GM18508 (cell line): ENCODE results near the gene SEPTIN2.
"Not testable (repeated sequence)": the region's sequence is repeated elsewhere in the genome, so short reads cannot be mapped to it uniquely, and the experiment has no call there.

Source experiments
- ATAC-seq: cut with Tn5 transposase; IDR thresholded peaks from one replicate; pipeline ENCODE4 v1.9.1; 2021; ENCODE audit warnings: moderate number of reproducible peaks; ENCODE audit not compliant: insufficient read depth, unreplicated experiment

SEPTIN2 gene

DNA sequence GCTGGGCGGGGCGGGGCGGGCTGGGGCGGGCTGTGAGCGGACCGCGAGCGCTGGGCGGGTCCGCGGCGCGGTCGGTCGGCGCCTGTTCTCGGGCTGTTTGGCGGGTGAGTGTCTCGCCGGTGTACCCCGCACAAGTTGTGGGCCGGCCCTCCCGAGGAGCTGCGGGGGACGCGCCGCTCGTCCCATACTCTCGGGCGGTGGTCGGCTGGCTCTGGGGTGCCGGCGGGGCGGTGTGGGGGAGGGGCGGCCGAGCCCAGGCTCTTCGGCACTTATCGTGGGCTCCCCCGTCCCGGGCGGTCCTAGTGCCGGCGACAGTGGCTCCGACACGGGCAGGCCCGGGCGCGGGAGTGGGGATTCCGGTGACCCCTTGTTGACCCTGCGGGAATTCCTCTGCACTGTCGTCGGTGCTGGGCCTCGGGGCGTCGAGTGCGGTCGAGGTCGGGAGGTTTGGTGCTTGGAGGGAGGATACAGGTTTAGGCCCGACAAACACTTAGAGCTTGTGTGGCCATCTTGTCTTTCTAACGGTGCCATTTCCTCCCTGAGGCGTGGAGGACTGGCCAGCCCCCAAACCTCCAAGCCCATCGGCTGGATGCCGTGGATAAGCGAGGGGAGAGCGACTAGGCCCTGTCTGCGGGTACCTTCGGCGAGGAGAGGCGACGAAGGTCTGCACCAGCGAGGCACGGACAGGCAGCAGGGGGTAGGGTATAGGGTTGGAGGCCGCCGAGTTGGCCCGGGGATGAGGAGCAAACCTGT is at the start of gene SEPTIN2:
Gene SEPTIN2, plus strand, starts transcription at position 47 of the 753 bp plus-strand sequence. CDS start 8,308 bp downstream, outside the sequence.
- ATAC-seq = no peak

DNA sequence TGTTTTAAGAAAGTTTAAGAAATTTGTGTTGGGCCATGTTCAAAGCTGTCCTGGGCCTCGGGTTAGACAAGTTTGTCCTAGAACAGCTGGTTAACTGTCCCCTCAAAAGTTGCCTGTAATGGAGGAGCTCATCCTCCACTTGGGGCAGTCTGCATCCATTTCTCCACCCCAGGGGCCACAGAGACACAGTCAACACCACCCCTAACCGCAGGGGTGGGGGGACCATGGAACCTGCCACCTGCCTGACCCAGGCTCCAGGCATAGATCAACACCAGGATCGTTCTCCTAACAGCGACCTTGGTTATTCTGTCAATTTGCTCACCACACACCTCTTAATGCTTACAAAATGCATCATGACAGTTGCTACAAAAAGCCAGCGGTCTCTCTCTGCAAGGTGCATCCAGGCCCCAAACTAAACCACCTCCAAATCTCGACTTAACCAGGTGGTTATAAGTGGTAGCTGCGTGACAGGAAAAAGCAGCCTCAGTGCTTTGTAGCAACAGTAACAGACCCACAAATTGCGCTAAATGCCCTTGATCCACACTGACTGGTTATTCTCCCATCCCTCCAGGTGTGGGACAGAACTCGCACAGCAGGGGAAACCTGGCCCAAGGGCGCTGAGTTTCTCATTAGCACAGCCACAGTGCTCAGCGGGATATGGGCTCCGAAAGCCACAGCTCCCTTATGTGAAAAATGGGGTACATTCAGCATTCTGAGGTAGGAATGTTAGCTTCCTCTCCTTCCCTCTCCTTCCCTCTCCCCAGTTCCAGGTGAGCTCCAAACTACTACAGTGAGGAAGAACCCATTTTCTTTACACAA is 48.3 kb upstream of the SEPTIN2 start:
- ATAC-seq = no peak

DNA sequence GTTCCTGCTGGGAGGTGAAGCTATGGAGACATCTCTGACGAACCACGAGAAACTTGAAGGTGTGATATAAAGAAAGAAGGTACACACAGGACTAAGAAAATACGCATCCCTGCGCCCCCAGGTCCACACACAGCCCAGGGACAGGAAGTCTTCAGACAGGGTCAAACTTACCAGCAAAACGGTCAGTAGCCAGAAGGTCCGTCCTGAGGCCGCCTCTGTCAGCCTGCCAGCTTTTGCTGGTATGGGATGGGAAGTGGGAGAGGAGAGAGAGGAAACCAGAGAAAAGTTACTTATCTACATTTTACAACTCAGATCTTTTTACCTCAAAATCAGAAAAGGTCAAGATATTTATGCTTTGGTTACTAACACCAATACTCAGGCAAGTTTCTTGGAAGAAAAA is 47.4 kb upstream of the SEPTIN2 start:
- no peak for ATAC-seq

DNA sequence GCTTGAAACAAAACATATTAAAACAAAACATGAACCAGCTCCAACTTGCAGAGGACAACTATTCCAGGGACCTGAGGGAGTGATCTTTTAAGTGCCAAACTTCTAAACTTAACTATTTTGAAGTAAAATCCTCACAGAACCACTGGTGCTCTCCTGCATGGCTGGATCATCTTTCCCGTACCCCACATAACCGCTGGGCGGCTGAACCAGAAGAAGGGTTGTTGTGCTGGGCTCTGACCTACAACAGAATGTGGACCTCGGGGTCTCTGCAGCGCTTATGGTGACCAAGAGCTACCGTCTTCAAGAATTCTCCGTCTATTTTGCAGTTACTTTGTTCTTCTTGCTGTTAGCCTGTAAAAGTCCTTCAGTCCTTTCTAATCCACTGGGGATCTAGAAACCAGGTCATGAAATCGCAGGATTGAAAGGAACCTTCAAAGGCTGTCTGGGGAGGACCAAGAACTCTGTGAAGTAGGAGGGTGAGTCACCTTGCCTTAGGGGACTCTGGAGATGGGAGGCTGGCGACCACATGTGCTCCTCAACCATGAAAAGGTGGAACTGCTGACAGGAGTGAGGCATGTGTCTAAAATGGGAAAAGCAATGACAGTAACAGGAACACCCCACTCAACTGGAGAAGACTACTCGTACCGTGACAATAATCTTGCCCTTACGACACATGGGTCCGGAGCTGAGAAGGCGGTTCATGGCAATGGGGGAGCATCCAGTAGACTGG is 46.8 kb upstream of the SEPTIN2 start:
- no peak for ATAC-seq

DNA sequence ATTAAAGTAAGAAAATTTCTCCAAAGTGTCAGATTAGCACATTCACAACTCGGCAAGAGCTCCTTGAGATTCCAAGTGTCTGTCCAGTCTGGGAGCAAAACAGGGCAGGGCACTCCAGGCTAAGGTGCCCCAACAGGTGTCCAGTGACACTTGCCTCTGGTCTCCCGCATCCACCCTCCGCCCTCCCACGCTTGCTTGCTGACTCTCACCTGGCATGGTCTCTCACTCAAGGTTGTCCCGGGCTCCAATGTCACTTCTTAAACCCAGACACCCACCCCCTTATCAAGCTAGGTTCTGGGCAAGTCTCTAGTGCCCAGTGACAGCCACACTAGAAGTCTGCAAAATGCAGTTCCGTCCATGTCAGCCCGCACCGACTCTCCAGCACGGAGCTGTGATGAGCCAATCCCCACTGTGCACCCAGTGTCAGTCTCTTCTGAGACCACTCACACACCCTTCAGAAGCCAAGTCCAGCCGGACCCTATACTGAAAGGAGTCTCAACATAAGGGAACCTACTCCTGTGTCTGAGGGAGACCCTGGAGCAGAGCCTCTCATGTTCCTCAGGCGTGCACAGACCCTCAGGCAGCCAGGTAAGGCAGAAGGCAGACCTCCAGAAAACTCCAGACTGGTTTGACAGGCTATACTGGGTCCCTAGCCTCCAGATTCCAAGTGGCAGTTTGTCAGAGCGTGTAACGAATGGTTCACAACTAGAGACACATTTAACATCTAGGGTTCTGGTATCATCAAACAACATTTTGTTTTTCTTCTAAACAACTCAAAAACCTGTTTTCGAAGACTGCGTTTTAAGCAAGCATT is 45.8 kb upstream of the SEPTIN2 start:
- no peak for ATAC-seq

DNA sequence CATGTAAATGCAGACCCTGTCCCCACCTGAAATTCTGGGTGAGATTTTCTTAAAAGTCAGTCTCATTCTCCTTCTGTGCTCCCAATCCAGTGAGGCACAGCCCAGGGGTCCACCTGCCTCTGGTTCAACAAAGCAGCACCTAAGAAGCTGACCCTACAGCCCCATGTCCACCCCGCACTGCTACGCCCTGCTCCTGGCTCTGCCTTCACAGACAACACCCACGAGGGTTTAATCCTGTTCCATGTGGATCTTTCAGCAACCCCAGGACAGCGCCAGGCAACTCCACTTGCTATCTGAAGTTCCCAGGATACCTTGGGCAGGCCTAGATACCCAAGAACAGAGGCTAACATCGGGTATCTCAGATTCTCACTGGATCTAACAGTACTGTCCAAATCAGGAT is 45.2 kb upstream of the SEPTIN2 start:
- no peak for ATAC-seq

DNA sequence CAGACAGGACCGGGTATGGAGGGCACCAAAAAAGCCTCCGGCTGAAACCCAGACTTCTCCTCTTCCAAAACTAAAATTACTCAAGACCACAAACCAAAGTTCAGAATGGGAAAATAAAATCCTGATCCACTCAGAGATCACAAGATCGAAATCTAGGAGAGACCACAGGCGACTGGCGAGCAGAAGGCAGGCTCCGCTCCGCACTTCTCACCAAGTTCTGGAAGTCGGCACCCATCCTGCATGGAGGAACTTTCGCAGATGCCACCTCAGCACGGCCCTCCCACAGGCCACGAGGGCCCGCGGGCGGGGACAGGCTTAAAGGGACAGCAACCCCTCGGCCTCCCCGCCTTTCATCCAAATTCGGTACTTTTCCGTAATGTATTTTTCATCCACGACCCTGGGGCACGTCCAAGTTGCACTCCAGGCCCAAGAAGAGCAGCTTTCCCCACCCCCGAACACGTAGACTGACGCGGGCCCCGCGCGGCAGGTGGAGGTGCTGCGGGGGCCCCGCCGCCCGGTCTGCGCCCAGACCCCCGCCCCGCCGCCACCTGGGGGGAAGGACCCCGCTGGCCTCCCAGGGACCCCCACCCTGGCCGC is 43.9 kb upstream of the SEPTIN2 start:
- ATAC-seq = no peak

DNA sequence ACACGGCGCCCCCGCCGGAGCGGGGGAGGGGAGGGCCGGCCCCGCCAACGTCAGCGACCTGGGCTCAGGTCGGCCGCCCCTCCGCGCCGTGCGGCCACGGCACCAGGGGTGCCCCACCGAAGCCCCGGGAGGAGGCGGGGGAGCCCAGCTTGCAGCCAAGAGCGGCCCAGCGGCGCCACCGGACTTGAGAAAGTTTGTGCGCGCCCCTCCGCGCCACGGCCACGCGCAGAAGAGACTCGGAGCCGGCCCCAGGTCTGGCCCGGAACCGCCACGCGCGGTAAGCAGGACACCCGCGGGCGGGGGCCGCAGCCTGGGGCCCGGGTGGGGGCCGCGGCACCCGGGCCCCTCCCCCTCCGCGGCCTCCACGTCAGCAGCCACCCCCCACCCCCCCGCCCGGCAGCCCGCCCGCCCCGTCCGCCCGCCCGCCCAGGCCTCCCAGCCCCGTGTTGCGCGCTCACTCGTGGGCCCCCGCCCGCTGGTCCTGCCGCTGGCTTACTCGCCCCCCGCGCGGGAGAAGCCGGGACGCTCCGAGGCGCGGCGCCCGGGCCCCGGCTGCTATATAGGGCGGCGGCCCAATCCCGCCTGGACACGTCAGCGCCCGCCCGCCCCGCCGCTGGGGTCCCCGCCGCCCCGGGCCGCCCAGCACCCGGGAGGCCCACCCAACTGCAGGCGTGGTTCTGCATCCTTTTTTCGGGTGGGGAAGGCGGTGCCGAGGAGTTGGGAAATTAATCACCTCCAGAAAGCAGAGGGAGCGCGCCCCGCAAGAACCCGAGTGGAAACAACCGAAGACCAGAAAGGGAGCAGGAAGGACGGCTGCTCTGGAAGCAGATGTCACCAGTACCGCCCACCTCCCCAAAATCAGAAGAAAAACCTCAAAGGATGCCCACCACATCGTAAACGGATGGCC is 43.2 kb upstream of the SEPTIN2 start:
- no peak for ATAC-seq

DNA sequence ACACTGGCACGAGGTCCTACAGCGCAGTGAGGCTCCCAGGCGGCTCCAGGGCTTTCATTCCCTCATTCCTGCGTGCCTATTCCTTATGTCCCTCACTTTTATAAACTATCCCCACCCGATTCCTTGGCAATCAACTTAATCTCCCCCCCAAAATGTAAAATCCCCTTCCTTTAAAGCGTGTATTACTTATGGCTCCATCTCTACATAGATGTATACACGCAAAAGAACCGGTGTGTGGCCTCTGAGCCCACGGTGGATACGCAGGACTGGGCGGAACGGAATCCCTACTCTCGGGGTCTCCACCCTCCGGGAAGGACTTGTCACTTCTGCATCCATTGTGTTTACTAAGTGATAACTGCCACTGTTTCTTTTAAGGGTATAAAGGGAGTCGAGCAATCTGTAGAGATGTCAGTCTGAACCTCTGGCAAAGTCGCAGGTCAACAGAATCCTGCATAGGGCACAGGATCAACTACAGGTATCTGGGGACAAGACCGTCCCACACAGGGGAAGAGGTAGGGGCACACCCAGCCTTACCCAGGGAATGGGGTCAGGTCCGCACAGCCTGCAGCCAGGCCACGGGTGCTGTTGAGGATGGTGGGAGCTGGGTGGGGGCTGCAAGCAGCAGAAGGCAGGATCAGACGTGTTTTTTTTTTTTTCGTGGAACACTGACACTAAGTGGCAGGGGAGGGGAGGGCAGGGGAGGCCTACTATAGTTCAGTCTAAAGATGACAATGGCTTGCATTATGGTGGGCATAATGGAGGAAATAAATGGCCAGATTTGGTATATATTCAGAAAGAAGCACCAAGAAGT is 42.3 kb upstream of the SEPTIN2 start:
- no peak for ATAC-seq

DNA sequence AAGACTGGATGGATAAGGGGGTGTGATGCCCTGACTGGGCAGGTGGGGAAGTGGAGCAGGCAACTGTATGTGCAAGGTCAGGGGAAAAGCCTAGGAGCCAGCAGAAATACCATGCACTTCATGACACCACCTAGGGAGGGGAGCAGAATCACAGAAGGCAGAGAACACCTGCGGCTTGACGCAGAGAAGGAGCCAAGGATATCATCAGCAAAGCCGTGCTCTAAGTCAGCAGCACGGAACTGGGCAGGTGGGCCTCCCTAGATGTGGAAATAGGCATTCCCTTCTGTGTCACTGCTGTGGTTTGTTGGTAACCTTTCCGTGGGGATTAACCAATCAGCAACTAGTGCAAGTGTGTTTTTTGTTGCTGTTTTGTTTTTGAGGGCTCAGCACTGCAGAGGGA is 41.6 kb upstream of the SEPTIN2 start:
- ATAC-seq = no peak

DNA sequence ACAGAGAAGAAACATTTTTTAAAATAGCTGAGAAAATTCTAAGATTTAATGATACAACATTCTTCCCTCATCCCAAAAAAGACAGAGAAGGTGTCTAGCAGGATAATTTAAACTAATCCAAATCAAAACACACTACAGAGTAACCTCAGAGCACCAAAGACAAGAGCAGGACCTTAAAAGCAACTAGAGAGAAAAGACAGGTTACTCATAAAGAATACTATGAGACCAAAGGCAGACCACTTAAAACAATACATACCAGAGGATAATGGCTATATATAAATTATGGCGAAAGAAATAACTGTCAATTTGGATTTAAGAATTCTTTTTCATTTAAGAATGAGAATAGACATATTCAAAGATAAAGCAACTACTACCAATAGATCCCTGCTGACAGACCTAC is 40.2 kb upstream of the SEPTIN2 start:
- ATAC-seq = no peak

DNA sequence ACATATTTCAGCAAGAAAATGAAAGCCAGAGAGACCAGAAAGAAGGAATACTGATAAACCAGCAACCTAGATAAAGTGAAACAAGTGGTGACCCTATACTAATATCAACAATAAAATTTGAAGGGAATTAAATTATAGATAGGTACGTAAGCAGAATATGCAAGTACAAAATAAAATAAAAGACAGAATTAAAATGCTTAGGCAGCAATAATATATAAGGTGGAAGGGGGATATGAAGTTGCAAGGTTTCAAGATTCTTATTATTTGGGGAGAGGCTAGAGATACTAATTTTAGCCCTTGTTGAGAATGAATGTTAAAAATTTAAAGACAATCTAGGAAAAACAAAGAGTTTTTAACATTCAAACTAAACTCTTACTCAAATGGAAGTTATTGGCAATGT is 39.8 kb upstream of the SEPTIN2 start:
- ATAC-seq = no peak

DNA sequence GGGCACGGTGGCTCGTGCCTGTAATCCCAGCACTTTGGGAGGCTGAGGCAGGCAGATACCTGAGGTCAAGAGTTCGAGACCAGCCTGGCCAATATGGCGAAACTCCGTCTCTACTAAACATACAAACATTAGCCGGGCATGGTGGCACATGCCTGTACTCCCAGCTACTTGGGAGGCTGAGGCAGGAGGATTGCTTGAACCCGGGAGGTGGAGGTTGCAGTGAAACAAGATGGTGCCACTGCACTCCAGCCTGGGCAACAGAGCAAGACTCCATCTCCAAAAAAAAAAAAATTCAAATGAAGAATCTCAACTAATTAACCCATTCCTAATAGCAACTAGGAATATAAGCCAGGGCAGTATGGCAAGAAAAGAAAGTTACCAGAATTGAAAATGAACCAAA is 37.4 kb upstream of the SEPTIN2 start:
- ATAC-seq = not testable (repeated sequence)

DNA sequence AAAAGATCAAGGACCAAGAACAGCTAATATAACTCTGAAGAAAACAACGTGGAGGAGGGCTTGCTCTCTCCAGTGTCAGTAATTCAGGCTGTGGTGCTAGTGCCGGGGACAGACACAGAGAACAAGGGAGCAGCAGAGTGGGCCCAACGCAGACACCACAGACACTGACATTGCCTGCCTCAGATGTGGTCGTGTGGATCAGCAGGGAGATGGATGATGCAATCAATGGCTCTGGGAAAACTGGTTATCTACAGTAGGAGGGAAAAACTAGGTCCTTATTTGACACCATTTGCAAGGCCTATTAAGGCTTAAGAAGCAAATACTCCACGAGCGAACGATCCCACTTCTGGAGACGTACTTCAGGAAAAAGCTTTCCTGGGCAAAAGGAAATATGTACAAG is 36.3 kb upstream of the SEPTIN2 start:
- ATAC-seq = no peak

DNA sequence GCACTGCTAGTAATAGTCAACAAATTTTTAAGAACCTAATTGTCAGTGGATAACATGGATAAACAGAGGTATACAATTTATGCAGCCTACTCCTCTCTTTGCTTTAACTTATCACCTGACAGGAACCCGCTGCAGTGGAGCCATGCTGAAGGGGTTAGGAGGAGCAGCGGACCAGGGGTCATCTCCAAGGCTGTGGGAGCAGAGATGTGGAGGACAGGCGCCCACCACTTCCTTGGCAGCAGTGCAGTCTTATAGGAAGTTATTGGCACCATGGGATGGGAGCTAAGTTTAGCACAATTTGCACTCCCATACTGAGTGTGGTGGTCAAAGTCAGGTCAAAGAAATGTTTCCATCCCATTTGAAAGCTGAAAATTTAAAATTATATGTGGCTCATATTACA is 35.9 kb upstream of the SEPTIN2 start:
- no peak for ATAC-seq

DNA sequence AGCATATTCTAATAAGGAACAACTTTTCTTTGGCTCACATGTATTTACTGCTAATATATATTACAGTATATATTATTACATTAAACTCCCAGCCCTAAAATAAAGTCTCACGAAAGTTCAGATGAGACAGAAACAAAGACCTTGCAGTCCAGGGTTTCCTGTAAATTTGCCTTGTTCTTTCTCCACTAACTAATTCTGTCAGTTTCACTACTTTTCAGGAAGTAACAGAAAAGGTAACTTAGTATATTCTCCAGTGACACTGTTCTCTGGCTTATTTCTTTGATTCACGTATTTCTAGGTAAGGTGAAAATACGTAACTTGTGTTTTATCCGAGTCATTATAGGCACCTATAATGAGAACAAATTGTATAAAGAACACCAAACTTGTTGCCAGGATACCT is 35.4 kb upstream of the SEPTIN2 start:
- no peak for ATAC-seq

DNA sequence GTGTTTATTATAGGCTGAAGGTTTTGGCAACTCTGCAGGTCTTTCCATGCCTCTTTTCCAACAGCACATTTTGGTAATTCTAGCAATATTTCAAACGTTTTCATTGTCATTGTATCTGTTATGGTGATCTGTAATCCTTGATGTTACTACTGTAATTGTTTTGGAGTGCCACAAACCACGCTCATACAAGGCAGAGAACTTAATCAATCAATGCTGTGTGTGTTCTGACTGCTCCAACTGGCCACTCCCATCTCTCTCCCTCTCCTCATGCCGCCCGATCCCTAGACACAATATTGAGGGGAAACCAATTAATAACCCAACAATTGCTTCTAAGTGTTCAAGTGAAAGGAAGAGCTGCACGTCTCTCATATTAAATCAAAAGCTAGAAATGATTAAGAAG is 33.2 kb upstream of the SEPTIN2 start:
- no peak for ATAC-seq

DNA sequence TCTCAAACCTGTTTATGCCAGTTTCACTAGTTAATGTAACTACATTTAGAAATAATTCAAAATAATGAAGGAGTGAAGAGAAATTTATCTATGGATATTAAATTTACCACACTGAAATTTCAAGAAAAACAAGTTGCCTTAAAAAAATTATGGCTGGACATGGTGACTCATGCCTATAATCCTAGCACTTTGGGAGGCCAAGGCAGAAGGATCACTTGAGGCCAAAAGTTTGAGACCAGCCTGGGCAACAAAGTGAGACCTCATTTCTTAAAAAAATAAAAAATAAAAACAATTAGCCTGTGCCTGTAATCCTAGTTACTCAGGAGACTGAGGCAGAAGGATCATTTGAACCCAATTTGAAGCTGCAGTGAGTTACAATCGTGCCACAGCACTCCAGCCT is 30.1 kb upstream of the SEPTIN2 start:
- ATAC-seq = no peak
